Measurements from ENCODE around the gene RNFT2. TPM values are rescaled to one million over a fixed set of nuclear protein-coding genes. Genes with fewer than 3 reads are reported as not detected.

RNFT2 gene
- total RNA-seq, 2 experiments from 2014 or later: 10.7 to 11.6 TPM

- Mint-ChIP-seq H3K27me3 (peaks cover 31% of the 10 kb centered on the region), H3K4me1 (ENCODE audit: low read depth) (peaks cover 7% of the 10 kb centered on the region), H3K4me3 (no peak overlapping the region), H3K27ac (no peak overlapping the region), H3K36me3 (ENCODE audit: low read depth) (no peaks in the 10 kb centered on the region), H3K9me3 (no peaks in the 10 kb centered on the region)
- intact Hi-C loops (cut with micrococcal nuclease): no loop called here
- ChIA-PET POLR2A (no interaction called here), CTCF (no interaction called here)
- no peak for TF ChIP-seq CTCF (IDR thresholded peaks at IDR 0.05)
- no peak for ATAC-seq
- no peak for DNase-seq
Measured at GRCh38 chr12:116885491-116885890, 147.4 kb downstream of the RNFT2 start.

DNA sequence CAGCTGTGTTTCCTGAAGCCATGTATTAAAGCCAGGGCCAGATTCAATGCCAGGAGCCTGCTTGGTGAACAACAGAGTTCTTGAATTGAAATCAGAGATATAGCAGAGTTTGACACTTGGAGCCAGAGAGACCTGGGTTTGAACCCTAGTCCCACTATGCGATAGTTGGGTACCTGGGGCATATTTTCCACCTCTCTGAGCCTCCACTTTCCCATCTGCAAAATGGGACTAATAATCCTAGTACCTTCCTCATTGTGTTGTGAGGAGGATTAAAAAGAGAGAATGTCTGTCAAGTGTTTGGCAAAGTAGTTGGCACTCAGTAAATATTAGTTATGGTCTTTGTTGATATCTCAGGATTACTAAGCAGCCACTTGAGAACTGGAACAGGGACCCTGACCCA lies 149.1 kb downstream of the RNFT2 start:
- H3K4me1 Mint-ChIP-seq (ENCODE audit: low read depth): no peaks in the 10 kb centered on the region
- CTCF ChIA-PET: no interaction called here
- POLR2A ChIA-PET: no interaction called here
- H3K9me3 Mint-ChIP-seq: peaks cover 3% of the 10 kb centered on the region
- TF ChIP-seq CTCF (IDR thresholded peaks at IDR 0.05): no peak
- no peak overlapping the region for H3K27ac Mint-ChIP-seq
- intact Hi-C loops (cut with micrococcal nuclease): no loop called here
- DNase-seq (no peak), ATAC-seq (no peak)
- no peak overlapping the region for H3K4me3 Mint-ChIP-seq
- H3K27me3 Mint-ChIP-seq: peaks cover 22% of the 10 kb centered on the region
- H3K36me3 Mint-ChIP-seq (ENCODE audit: low read depth): no peaks in the 10 kb centered on the region

- Mint-ChIP-seq H3K4me3 (no peak overlapping the region), H3K27ac (no peak overlapping the region), H3K36me3 (ENCODE audit: low read depth) (no peaks in the 10 kb centered on the region), H3K27me3 (peaks cover 15% of the 10 kb centered on the region), H3K9me3 (peaks cover 3% of the 10 kb centered on the region), H3K4me1 (ENCODE audit: low read depth) (no peaks in the 10 kb centered on the region)
- intact Hi-C loops (cut with micrococcal nuclease): no loop called here
- CTCF ChIA-PET: no interaction called here
- no peak for ATAC-seq
- POLR2A ChIA-PET: no interaction called here
- DNase-seq: no peak
- TF ChIP-seq CTCF (IDR thresholded peaks at IDR 0.05): no peak
Measured at GRCh38 chr12:116887897-116888296, 149.8 kb downstream of the RNFT2 start.

- Mint-ChIP-seq H3K4me3 (no peak overlapping the region), H3K4me1 (ENCODE audit: low read depth) (no peaks in the 10 kb centered on the region), H3K36me3 (ENCODE audit: low read depth) (no peaks in the 10 kb centered on the region), H3K27me3 (peaks cover 4% of the 10 kb centered on the region), H3K9me3 (peaks cover 3% of the 10 kb centered on the region), H3K27ac (no peak overlapping the region)
- intact Hi-C loops (cut with micrococcal nuclease): no loop called here
- CTCF ChIA-PET: no interaction called here
- DNase-seq (no peak), ATAC-seq (no peak)
- no peak for TF ChIP-seq CTCF (IDR thresholded peaks at IDR 0.05)
- POLR2A ChIA-PET: no interaction called here
Measured at GRCh38 chr12:116890330-116890729, 152.2 kb downstream of the RNFT2 start.

GRCh38 chr12:116891019-116891418 lies 152.9 kb downstream of the RNFT2 start:
- Mint-ChIP-seq H3K27ac (no peak overlapping the region), H3K9me3 (peaks cover 3% of the 10 kb centered on the region), H3K27me3 (peaks cover 4% of the 10 kb centered on the region), H3K4me1 (ENCODE audit: low read depth) (no peaks in the 10 kb centered on the region), H3K4me3 (no peak overlapping the region), H3K36me3 (ENCODE audit: low read depth) (no peaks in the 10 kb centered on the region)
- POLR2A ChIA-PET: no interaction called here
- CTCF ChIA-PET: no interaction called here
- ATAC-seq (no peak), DNase-seq (no peak)
- no peak for TF ChIP-seq CTCF (IDR thresholded peaks at IDR 0.05)
- intact Hi-C loops (cut with micrococcal nuclease): no loop called here
